Measurements from ENCODE around the gene KIF2A. TPM values are rescaled to one million over a fixed set of nuclear protein-coding genes. Genes with fewer than 3 reads are reported as not detected.

Gene KIF2A
- total RNA-seq (100 to 1,000 TPM; 252 to 253 TPM), polyA plus RNA-seq (185 TPM)

DNA sequence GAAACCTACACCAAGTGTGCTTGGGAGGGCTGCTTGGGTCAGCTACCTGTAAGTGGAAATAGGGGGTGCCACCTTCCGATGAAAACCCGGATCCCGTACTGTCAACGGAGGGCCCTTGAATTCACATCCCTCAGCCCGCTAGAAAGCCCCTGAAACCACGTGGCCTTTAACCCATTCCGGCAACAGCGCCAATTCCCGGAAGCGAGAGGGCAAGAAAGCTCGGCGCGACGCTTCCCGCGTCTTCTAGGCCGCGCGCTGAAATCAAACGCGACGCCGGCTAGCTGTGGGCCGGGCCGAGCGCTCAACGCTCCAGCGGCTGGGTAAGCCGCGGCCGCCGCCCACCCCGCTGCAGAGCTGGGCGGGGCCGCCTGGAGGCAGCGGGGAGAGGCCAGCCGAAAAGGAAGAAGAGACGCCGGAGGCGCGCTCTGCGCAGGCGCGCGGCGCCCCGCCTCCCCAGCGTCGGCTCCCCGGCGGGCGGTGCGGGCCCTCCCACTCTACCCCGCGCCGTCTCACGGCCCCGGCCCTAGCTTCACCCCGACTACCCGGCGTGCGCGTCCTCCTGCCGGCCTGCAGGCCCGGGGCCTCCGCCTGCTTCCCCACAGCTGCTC lies at the start of gene KIF2A:
KIF2A (plus strand) TSS at position 492 of the 608 bp plus-strand sequence. CDS start 267 bp downstream, outside the sequence.
- Histone ChIP-seq H3K36me3 (ENCODE audit: insufficient read depth, low read length) (no peaks in the 10 kb centered on the region), H3K27ac (ENCODE audit: low read depth, low read length) (peak within 1 kb of the TSS; percentile 80), H3K4me1 (ENCODE audit: insufficient read depth, low read length) (peaks cover 44% of the 10 kb centered on the region), H3K9me3 (ENCODE audit: low read length) (no peaks in the 10 kb centered on the region), H3K27me3 (ENCODE audit: insufficient read depth, low read length, poor library complexity, severe bottlenecking) (no peaks in the 10 kb centered on the region), H3K4me3 (ENCODE audit: low read length) (peak within 1 kb of the TSS; percentile 82)
- peaks cover 0 to 2% of the 10 kb centered on the region in 2 donors for H3K27me3 Mint-ChIP-seq
- peaks cover 46 to 62% (median 56%) of the 10 kb centered on the region in 3 donors for H3K4me1 Mint-ChIP-seq
- H3K4me3 Mint-ChIP-seq, result peak within 1 kb of the TSS; percentile 97 to 100 (median 98)
- H3K36me3 Mint-ChIP-seq, result peaks cover 0 to 34% (median 18%) of the 10 kb centered on the region in 3 donors
- DNase-seq, result peak; percentile 86 to 96 (median 94)
- ChIA-PET CTCF (interaction anchor here (0.8 to 1.8 kb wide), 16 partner anchors 8 to 98 kb away, joined by 3 to 32 read pairs (median 4); partner anchors contain the start of gene DIMT1), POLR2A (interaction anchor here (0.7 to 1.7 kb wide), 10 partner anchors 9 to 97 kb away, joined by 3 to 18 read pairs (median 4); partner anchors contain the start of gene DIMT1)
- H3K9me3 Mint-ChIP-seq, result no peaks in the 10 kb centered on the region
- peak within 1 kb of the TSS; percentile 95 to 99 (median 98) for H3K27ac Mint-ChIP-seq

GRCh38 chr5:62257020-62257367 lies 49.0 kb upstream of the KIF2A start:
- CTCF ChIA-PET, result interaction anchor here (1.0 to 1.3 kb wide), 2 partner anchors 35 to 46 kb away, joined by 4 read pairs; no protein-coding TSS in a partner anchor
- H3K4me3 Mint-ChIP-seq, result peak overlapping the region in 6 of 7 donors; percentile 65 to 91 (median 82)
- peaks cover 45 to 72% (median 69%) of the 10 kb centered on the region in 3 donors for H3K4me1 Mint-ChIP-seq
- POLR2A ChIA-PET, result no interaction called here
- H3K4me1 ChIP-seq (ENCODE audit: insufficient read depth, low read length), result peaks cover 54% of the 10 kb centered on the region
- H3K27ac ChIP-seq (ENCODE audit: low read depth, low read length), result no peak overlapping the region
- no peaks in the 10 kb centered on the region for H3K36me3 ChIP-seq (ENCODE audit: insufficient read depth, low read length)
- H3K4me3 ChIP-seq (ENCODE audit: low read length), result peak overlapping the region; percentile 39
- no peaks in the 10 kb centered on the region for H3K27me3 ChIP-seq (ENCODE audit: insufficient read depth, low read length, poor library complexity, severe bottlenecking)
- H3K27me3 Mint-ChIP-seq, result peaks cover 0 to 2% of the 10 kb centered on the region in 2 donors
- no peaks in the 10 kb centered on the region for H3K9me3 Mint-ChIP-seq
- H3K9me3 ChIP-seq (ENCODE audit: low read length), result no peaks in the 10 kb centered on the region
- DNase-seq, result no peak
- H3K27ac Mint-ChIP-seq, result peak overlapping the region; percentile 79 to 98 (median 93)
- H3K36me3 Mint-ChIP-seq, result peaks cover 0 to 16% (median 0%) of the 10 kb centered on the region in 3 donors

- no peak overlapping the region for H3K27ac Mint-ChIP-seq
- H3K27me3 Mint-ChIP-seq, result no peaks in the 10 kb centered on the region
- peaks cover 0 to 8% (median 0%) of the 10 kb centered on the region in 3 donors for H3K36me3 Mint-ChIP-seq
- Histone ChIP-seq H3K36me3 (ENCODE audit: insufficient read depth, low read length) (no peaks in the 10 kb centered on the region), H3K9me3 (ENCODE audit: low read length) (no peaks in the 10 kb centered on the region), H3K4me1 (ENCODE audit: insufficient read depth, low read length) (peaks cover 54% of the 10 kb centered on the region), H3K27ac (ENCODE audit: low read depth, low read length) (no peak overlapping the region), H3K4me3 (ENCODE audit: low read length) (no peak overlapping the region), H3K27me3 (ENCODE audit: insufficient read depth, low read length, poor library complexity, severe bottlenecking) (no peaks in the 10 kb centered on the region)
- no peak overlapping the region for H3K4me3 Mint-ChIP-seq
- H3K9me3 Mint-ChIP-seq, result no peaks in the 10 kb centered on the region
- H3K4me1 Mint-ChIP-seq, result peaks cover 42 to 66% (median 66%) of the 10 kb centered on the region in 3 donors
- POLR2A ChIA-PET, result no interaction called here
- DNase-seq, result no peak
- CTCF ChIA-PET, result interaction anchor here (1.6 to 1.7 kb wide), 2 partner anchors 11 to 22 kb away, joined by 3 to 5 read pairs; no protein-coding TSS in a partner anchor
Observed at GRCh38 chr5:62258654-62259053, 47.4 kb upstream of the KIF2A start.

GRCh38 chr5:62259699-62260250 lies 46.2 kb upstream of the KIF2A start:
- no peaks in the 10 kb centered on the region for H3K36me3 ChIP-seq (ENCODE audit: insufficient read depth, low read length)
- no peaks in the 10 kb centered on the region for H3K27me3 ChIP-seq (ENCODE audit: insufficient read depth, low read length, poor library complexity, severe bottlenecking)
- H3K27ac Mint-ChIP-seq, result no peak overlapping the region
- H3K4me3 ChIP-seq (ENCODE audit: low read length), result no peak overlapping the region
- H3K4me1 ChIP-seq (ENCODE audit: insufficient read depth, low read length), result peaks cover 53% of the 10 kb centered on the region
- no peaks in the 10 kb centered on the region for H3K9me3 ChIP-seq (ENCODE audit: low read length)
- CTCF ChIA-PET, result interaction anchor here (1.4 to 1.6 kb wide), 2 partner anchors 21 to 32 kb away, joined by 5 to 8 read pairs; no protein-coding TSS in a partner anchor
- DNase-seq, result no peak
- POLR2A ChIA-PET, result interaction anchor here (0.5 kb wide), 1 partner anchor 13 kb away, joined by 4 read pairs; no protein-coding TSS in a partner anchor
- H3K4me3 Mint-ChIP-seq, result no peak overlapping the region
- no peaks in the 10 kb centered on the region for H3K27me3 Mint-ChIP-seq
- H3K27ac ChIP-seq (ENCODE audit: low read depth, low read length), result no peak overlapping the region
- no peaks in the 10 kb centered on the region for H3K36me3 Mint-ChIP-seq
- no peaks in the 10 kb centered on the region for H3K9me3 Mint-ChIP-seq
- H3K4me1 Mint-ChIP-seq, result peaks cover 36 to 56% (median 56%) of the 10 kb centered on the region in 3 donors

DNA sequence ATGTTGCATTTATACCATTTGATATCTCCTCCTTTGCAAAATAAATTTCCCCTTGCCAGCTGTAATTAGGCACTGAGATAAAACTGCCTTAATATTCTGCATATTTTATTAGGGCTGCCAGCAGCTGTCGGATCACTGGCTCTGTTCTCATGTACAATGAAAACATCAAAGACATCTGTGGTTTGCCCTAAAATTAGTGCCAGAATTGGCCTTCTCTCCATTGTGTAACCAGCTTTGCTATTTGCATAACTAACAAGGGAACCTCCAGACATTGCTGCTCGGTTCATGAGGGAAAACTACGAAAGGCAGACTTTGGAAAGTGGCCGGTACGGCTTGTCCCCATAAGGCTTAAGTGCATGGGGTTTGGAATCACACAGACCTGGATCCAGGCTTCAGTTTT lies 45.5 kb upstream of the KIF2A start:
- H3K9me3 Mint-ChIP-seq, result no peaks in the 10 kb centered on the region
- POLR2A ChIA-PET, result no interaction called here
- DNase-seq, result no peak
- no peak overlapping the region for H3K27ac ChIP-seq (ENCODE audit: low read depth, low read length)
- H3K4me1 ChIP-seq (ENCODE audit: insufficient read depth, low read length), result peaks cover 46% of the 10 kb centered on the region
- H3K4me3 ChIP-seq (ENCODE audit: low read length), result no peak overlapping the region
- no peaks in the 10 kb centered on the region for H3K36me3 ChIP-seq (ENCODE audit: insufficient read depth, low read length)
- no peaks in the 10 kb centered on the region for H3K9me3 ChIP-seq (ENCODE audit: low read length)
- no peaks in the 10 kb centered on the region for H3K27me3 ChIP-seq (ENCODE audit: insufficient read depth, low read length, poor library complexity, severe bottlenecking)
- no peaks in the 10 kb centered on the region for H3K36me3 Mint-ChIP-seq
- peak overlapping the region in 2 of 7 donors; percentile 5 to 14 for H3K4me3 Mint-ChIP-seq
- H3K27ac Mint-ChIP-seq, result no peak overlapping the region
- peaks cover 32 to 50% (median 49%) of the 10 kb centered on the region in 3 donors for H3K4me1 Mint-ChIP-seq
- H3K27me3 Mint-ChIP-seq, result no peaks in the 10 kb centered on the region
- CTCF ChIA-PET, result interaction anchor here (0.9 to 1.4 kb wide), 2 partner anchors 31 to 84 kb away, joined by 3 to 8 read pairs; no protein-coding TSS in a partner anchor

DNA sequence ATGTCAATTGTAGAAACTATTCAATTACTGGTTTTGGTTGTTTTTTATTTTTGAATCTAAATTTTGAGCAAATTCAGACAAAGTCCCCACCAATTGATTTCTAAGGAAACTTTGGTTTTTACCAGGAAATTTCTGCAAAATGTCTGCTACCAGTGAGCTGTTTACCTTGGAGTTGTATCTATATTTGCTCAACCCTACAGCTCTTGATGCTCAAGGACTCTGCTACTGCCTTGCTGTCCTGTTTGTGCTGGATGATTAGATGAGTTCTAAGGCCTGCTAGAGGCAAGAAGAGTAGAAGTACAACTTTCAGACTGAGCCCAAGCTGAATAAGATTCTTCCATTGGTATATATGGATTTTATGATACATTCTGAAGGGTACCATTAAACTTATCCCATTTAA lies 42.6 kb upstream of the KIF2A start:
- Mint-ChIP-seq H3K9me3 (no peaks in the 10 kb centered on the region), H3K27me3 (no peaks in the 10 kb centered on the region), H3K36me3 (no peaks in the 10 kb centered on the region), H3K27ac (no peak overlapping the region), H3K4me3 (no peak overlapping the region), H3K4me1 (peaks cover 13 to 31% (median 30%) of the 10 kb centered on the region in 3 donors)
- CTCF ChIA-PET, result interaction anchor here (1.4 kb wide), 1 partner anchor 29 kb away, joined by 4 read pairs; no protein-coding TSS in a partner anchor
- no peak overlapping the region for H3K27ac ChIP-seq (ENCODE audit: low read depth, low read length)
- no peak overlapping the region for H3K4me3 ChIP-seq (ENCODE audit: low read length)
- POLR2A ChIA-PET, result no interaction called here
- no peaks in the 10 kb centered on the region for H3K36me3 ChIP-seq (ENCODE audit: insufficient read depth, low read length)
- peaks cover 29% of the 10 kb centered on the region for H3K4me1 ChIP-seq (ENCODE audit: insufficient read depth, low read length)
- H3K9me3 ChIP-seq (ENCODE audit: low read length), result no peaks in the 10 kb centered on the region
- H3K27me3 ChIP-seq (ENCODE audit: insufficient read depth, low read length, poor library complexity, severe bottlenecking), result no peaks in the 10 kb centered on the region
- DNase-seq, result no peak

- H3K9me3 ChIP-seq (ENCODE audit: low read length), result no peaks in the 10 kb centered on the region
- Mint-ChIP-seq H3K4me1 (peaks cover 12 to 24% (median 21%) of the 10 kb centered on the region in 3 donors), H3K27me3 (no peaks in the 10 kb centered on the region), H3K9me3 (no peaks in the 10 kb centered on the region), H3K4me3 (no peak overlapping the region), H3K36me3 (no peaks in the 10 kb centered on the region), H3K27ac (no peak overlapping the region)
- POLR2A ChIA-PET, result no interaction called here
- no peak for DNase-seq
- peaks cover 21% of the 10 kb centered on the region for H3K4me1 ChIP-seq (ENCODE audit: insufficient read depth, low read length)
- no peaks in the 10 kb centered on the region for H3K27me3 ChIP-seq (ENCODE audit: insufficient read depth, low read length, poor library complexity, severe bottlenecking)
- H3K27ac ChIP-seq (ENCODE audit: low read depth, low read length), result no peak overlapping the region
- H3K4me3 ChIP-seq (ENCODE audit: low read length), result no peak overlapping the region
- CTCF ChIA-PET, result no interaction called here
- H3K36me3 ChIP-seq (ENCODE audit: insufficient read depth, low read length), result no peaks in the 10 kb centered on the region
Observed at GRCh38 chr5:62265648-62266112, 40.3 kb upstream of the KIF2A start.

DNA sequence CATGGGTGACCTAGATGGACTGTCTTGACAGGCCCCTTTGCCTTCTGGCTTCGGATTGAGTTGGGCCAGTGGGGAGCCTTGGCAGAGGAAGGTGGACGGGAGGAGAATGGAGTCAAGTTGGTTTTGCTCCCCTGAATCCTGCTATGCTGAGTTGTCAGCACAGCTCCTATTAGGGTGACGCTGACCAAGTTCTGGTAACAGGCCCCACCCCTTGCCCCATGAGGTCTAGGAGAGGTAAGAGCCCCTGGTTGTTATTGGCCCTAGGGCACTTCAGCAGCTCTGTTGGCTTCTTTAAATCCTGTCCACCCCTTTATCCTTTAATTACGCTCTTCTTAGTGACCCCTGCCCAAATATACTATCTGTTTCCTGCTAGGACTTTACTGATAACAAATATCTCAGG lies 39.4 kb upstream of the KIF2A start:
- Mint-ChIP-seq H3K4me3 (no peak overlapping the region), H3K27ac (no peak overlapping the region)
- POLR2A ChIA-PET, result no interaction called here

More for the DNA sequence above, 39.4 kb upstream of the KIF2A start:
- H3K27me3 Mint-ChIP-seq, result no peaks in the 10 kb centered on the region
- H3K36me3 Mint-ChIP-seq, result no peaks in the 10 kb centered on the region
- CTCF ChIA-PET, result no interaction called here
- no peak overlapping the region for H3K4me3 ChIP-seq (ENCODE audit: low read length)
- H3K27me3 ChIP-seq (ENCODE audit: insufficient read depth, low read length, poor library complexity, severe bottlenecking), result no peaks in the 10 kb centered on the region
- peaks cover 13% of the 10 kb centered on the region for H3K4me1 ChIP-seq (ENCODE audit: insufficient read depth, low read length)
- H3K27ac ChIP-seq (ENCODE audit: low read depth, low read length), result no peak overlapping the region
- H3K4me1 Mint-ChIP-seq, result peaks cover 9 to 15% (median 13%) of the 10 kb centered on the region in 3 donors
- H3K9me3 Mint-ChIP-seq, result no peaks in the 10 kb centered on the region
- no peak for DNase-seq
- no peaks in the 10 kb centered on the region for H3K9me3 ChIP-seq (ENCODE audit: low read length)
- H3K36me3 ChIP-seq (ENCODE audit: insufficient read depth, low read length), result no peaks in the 10 kb centered on the region
